ENCODE data around the gene KCNE2.
A peak's percentile ranks its signal among the peaks of the same experiment; 100 is the strongest.
"Not testable (repeated sequence)": the region's sequence is repeated elsewhere in the genome, so short reads cannot be mapped to it uniquely, and the experiment has no call there.

The KCNE2 gene

GRCh38 chr21:34364921-34365320 lies 1.1 kb downstream of the KCNE2 start:
- in situ Hi-C loops (cut with MboI; ENCODE audit: low sequenced_read_pairs, unreplicated experiment), result no loop called here
- TF ChIP-seq CTCF (IDR thresholded peaks at IDR 0.05; ENCODE audit: borderline replicate concordance, control extremely low read depth, extremely low read depth, insufficient read depth, missing control alignments), result no peak
- no peak for DNase-seq (ENCODE audit: low spot score)

GRCh38 chr21:34365809-34366208 lies 2.0 kb downstream of the KCNE2 start:
- no peak for DNase-seq (ENCODE audit: low spot score)
- no peak for TF ChIP-seq CTCF (IDR thresholded peaks at IDR 0.05; ENCODE audit: borderline replicate concordance, control extremely low read depth, extremely low read depth, insufficient read depth, missing control alignments)
- in situ Hi-C loops (cut with MboI; ENCODE audit: low sequenced_read_pairs, unreplicated experiment), result no loop called here

GRCh38 chr21:34367320-34367935 lies 3.6 kb downstream of the KCNE2 start:
- in situ Hi-C loops (cut with MboI; ENCODE audit: low sequenced_read_pairs, unreplicated experiment), result no loop called here
- peak; percentile 66 for TF ChIP-seq CTCF (IDR thresholded peaks at IDR 0.05; ENCODE audit: borderline replicate concordance, control extremely low read depth, extremely low read depth, insufficient read depth, missing control alignments)
- DNase-seq (ENCODE audit: low spot score), result peak; percentile 44

GRCh38 chr21:34369741-34370140 lies 5.9 kb downstream of the KCNE2 start:
- in situ Hi-C loops (cut with MboI; ENCODE audit: low sequenced_read_pairs, unreplicated experiment), result no loop called here
- TF ChIP-seq CTCF (IDR thresholded peaks at IDR 0.05; ENCODE audit: borderline replicate concordance, control extremely low read depth, extremely low read depth, insufficient read depth, missing control alignments), result no peak
- DNase-seq (ENCODE audit: low spot score), result no peak

GRCh38 chr21:34372321-34372720 lies 8.5 kb downstream of the KCNE2 start:
- TF ChIP-seq CTCF (IDR thresholded peaks at IDR 0.05; ENCODE audit: borderline replicate concordance, control extremely low read depth, extremely low read depth, insufficient read depth, missing control alignments), result no peak
- in situ Hi-C loops (cut with MboI; ENCODE audit: low sequenced_read_pairs, unreplicated experiment), result no loop called here

GRCh38 chr21:34374462-34374861 lies 10.7 kb downstream of the KCNE2 start:
- in situ Hi-C loops (cut with MboI; ENCODE audit: low sequenced_read_pairs, unreplicated experiment), result not testable (repeated sequence)

More at GRCh38 chr21:34372321-34372720, 8.5 kb downstream of the KCNE2 start:
- DNase-seq (ENCODE audit: low spot score), result no peak

GRCh38 chr21:34374940-34375618 lies 11.3 kb downstream of the KCNE2 start, which contains the start of gene SMIM11:
SMIM11 (plus strand) TSS chr21:34375507; CDS start chr21:34379505, 3,998 bp downstream.
- DNase-seq (ENCODE audit: low spot score); in situ Hi-C loops (cut with MboI; ENCODE audit: low sequenced_read_pairs, unreplicated experiment): not testable (repeated sequence)

More at GRCh38 chr21:34374462-34374861, 10.7 kb downstream of the KCNE2 start:
- DNase-seq (ENCODE audit: low spot score), result not testable (repeated sequence)

- in situ Hi-C loops (cut with MboI; ENCODE audit: low sequenced_read_pairs, unreplicated experiment); DNase-seq (ENCODE audit: low spot score): not testable (repeated sequence)
Measured at GRCh38 chr21:34375619-34375972, 11.8 kb downstream of the KCNE2 start.

- in situ Hi-C loops (cut with MboI; ENCODE audit: low sequenced_read_pairs, unreplicated experiment); DNase-seq (ENCODE audit: low spot score): not testable (repeated sequence)
Measured at GRCh38 chr21:34383138-34383537, 19.3 kb downstream of the KCNE2 start.

- in situ Hi-C loops (cut with MboI; ENCODE audit: low sequenced_read_pairs, unreplicated experiment); DNase-seq (ENCODE audit: low spot score): not testable (repeated sequence)
Measured at GRCh38 chr21:34383724-34384415, 20.1 kb downstream of the KCNE2 start.

- in situ Hi-C loops (cut with MboI; ENCODE audit: low sequenced_read_pairs, unreplicated experiment); DNase-seq (ENCODE audit: low spot score): not testable (repeated sequence)
Measured at GRCh38 chr21:34400522-34400921, 36.7 kb downstream of the KCNE2 start.
